Activated T-helper 9 cell treated with anti-CD3 and anti-CD28 coated beads, Interleukin-2, amount 50 U/mL, for 16 hours (primary cell): ENCODE results near the gene MXRA8.

ENCODE experiments used
- DNase-seq: peaks from one replicate; pipeline ENCODE4 v3.0.0-alpha.2; 2020; ENCODE audit warnings: low read depth

MXRA8 gene

GRCh38 chr1:1349256-1350012 is 8.9 kb downstream of the MXRA8 start, which contains the start of gene DVL1:
TSS of gene DVL1 (minus strand) at chr1:1349418. CDS start at chr1:1349065, 353 bp downstream.
- DNase-seq = peak; percentile 67

GRCh38 chr1:1348420-1349255 is 9.7 kb downstream of the MXRA8 start:
- DNase-seq = no peak

GRCh38 chr1:1347663-1348419 is 10.5 kb downstream of the MXRA8 start:
- no peak for DNase-seq

GRCh38 chr1:1347026-1347595 is 11.2 kb downstream of the MXRA8 start:
- no peak for DNase-seq

- DNase-seq = no peak
Observed at GRCh38 chr1:1346501-1346890, 11.9 kb downstream of the MXRA8 start.

GRCh38 chr1:1345860-1346500 is 12.4 kb downstream of the MXRA8 start:
- DNase-seq = no peak

- DNase-seq = no peak
Observed at GRCh38 chr1:1345384-1345783, 13.0 kb downstream of the MXRA8 start.

- peak; percentile 43 for DNase-seq
Observed at GRCh38 chr1:1344655-1345361, 13.5 kb downstream of the MXRA8 start.

GRCh38 chr1:1343811-1344421 is 14.4 kb downstream of the MXRA8 start:
- DNase-seq = no peak

GRCh38 chr1:1342584-1343115 is 15.7 kb downstream of the MXRA8 start:
- DNase-seq = no peak

GRCh38 chr1:1342061-1342562 is 16.2 kb downstream of the MXRA8 start:
- DNase-seq = no peak

GRCh38 chr1:1341549-1342021 is 16.8 kb downstream of the MXRA8 start:
- DNase-seq = no peak

GRCh38 chr1:1340791-1341548 is 17.4 kb downstream of the MXRA8 start:
- no peak for DNase-seq

GRCh38 chr1:1340185-1340584 is 18.2 kb downstream of the MXRA8 start:
- DNase-seq = no peak

GRCh38 chr1:1338278-1338677 is 20.1 kb downstream of the MXRA8 start:
- DNase-seq = no peak

GRCh38 chr1:1337793-1338147 is 20.6 kb downstream of the MXRA8 start:
- no peak for DNase-seq

- DNase-seq = no peak
Observed at GRCh38 chr1:1336931-1337792, 21.2 kb downstream of the MXRA8 start.

GRCh38 chr1:1336446-1336845 is 21.9 kb downstream of the MXRA8 start:
- DNase-seq = no peak
